HCT116 (cell line): ENCODE measurements around the gene GJB2. TPM values are rescaled to one million over a fixed set of nuclear protein-coding genes. Genes with fewer than 3 reads are reported as not detected.

Source experiments
- ATAC-seq: fragments of 200-7000 bp; cut with Tn5 transposase; 2 replicates; pipeline ENCODE4 v1.9.1; 2020; ENCODE audit warnings: mild to moderate bottlenecking, moderate library complexity
- BruUV-seq: library from RNA; stranded (reverse); fragments of 400-500 nt; replicated peaks from 2 replicates; lab custom pipeline; 2021; lab: Mats Ljungman, UMichigan
- CTCF ChIA-PET: fragments of 300-600 bp; sonication (Branson Sonifier 250); formaldehyde crosslinking; loops from one replicate; lab custom pipeline; 2021; ENCODE audit warnings: antibody characterized with exemption; lab: Charles Lee
- POLR2A ChIA-PET: fragments of 300-600, 350-600 bp; sonication (Branson Sonifier 250); formaldehyde crosslinking; loops from one replicate; lab custom pipeline; 2021; ENCODE audit warnings: antibody characterized with exemption; lab: Charles Lee
- RAD21 ChIA-PET, 2 experiments: fragments of 300-600 bp; sonication (Branson Sonifier 250); formaldehyde crosslinking; loops; one replicate each; lab custom pipeline; 2023; ENCODE audit warnings: low total read pairs in 2 of 2; ENCODE audit not compliant: uncharacterized antibody in 2 of 2, unreplicated experiment in 2 of 2, low non-redundant PET in 1 of 2; lab: Charles Lee
- DNase-seq: peaks from one replicate; pipeline ENCODE4 v3.0.0-alpha.2; 2010; ENCODE audit warnings: low read depth, low spot score
- H2AFZ ChIP-seq: fragments of 200-600 bp; shearing (Covaris generic), sonication (generic); 2 replicates; pipeline ENCODE4 v1.6.1; 2017; ENCODE audit warnings: low read depth, mixed run types, mixed read lengths, antibody characterized with exemption, low read length; ENCODE audit not compliant: poor library complexity, severe bottlenecking
- H3K27ac ChIP-seq: 2 replicates; pipeline ENCODE4 v1.5.1; 2012; ENCODE audit warnings: low read depth, low read length
- H3K27me3 ChIP-seq: fragments of 200-600 bp; sonication (generic); 2 replicates; pipeline ENCODE4 v1.6.1; 2016; ENCODE audit warnings: mixed run types, low read length, mixed read lengths; ENCODE audit not compliant: insufficient read depth
- H3K36me3 ChIP-seq, 2 experiments: fragments of 200-500 bp in 1 of 2; fragments of 200-600 bp in 1 of 2; sonication (Bioruptor generic) in 1 of 2; sonication (generic) in 1 of 2; 2 replicates each; pipeline versions ENCODE4 v1.5.1 to v1.6.1; 2014 to 2016; ENCODE audit warnings: low read length in 2 of 2, inconsistent platforms in 1 of 2, mixed read lengths in 1 of 2, mixed run types in 1 of 2; ENCODE audit not compliant: insufficient read depth in 2 of 2, control insufficient read depth in 1 of 2
- H3K4me1 ChIP-seq, 2 experiments: fragments of 200-600 bp in 1 of 2; sonication (generic) in 1 of 2; 2 replicates each; pipeline versions ENCODE4 v1.5.1 to v1.6.1; 2012 to 2017; ENCODE audit warnings: low read length in 2 of 2, inconsistent platforms in 1 of 2, mild to moderate bottlenecking in 1 of 2, mixed read lengths in 1 of 2, mixed run types in 1 of 2, moderate library complexity in 1 of 2; ENCODE audit not compliant: insufficient read depth in 2 of 2, control insufficient read depth in 1 of 2
- H3K4me2 ChIP-seq: fragments of 200-600 bp; sonication (generic); 2 replicates; pipeline ENCODE4 v1.6.1; 2017; ENCODE audit warnings: mixed run types, low read length, mixed read lengths
- H3K4me3 ChIP-seq, 2 experiments: fragments of 200-600 bp in 1 of 2; sonication (generic) in 1 of 2; replicated peaks in 1 of 2; 2 replicates each; pipeline ENCODE4 v1.5.1; 2011 to 2016; ENCODE audit warnings: low read length in 2 of 2, control low read depth in 1 of 2, low read depth in 1 of 2, mild to moderate bottlenecking in 1 of 2, mixed read lengths in 1 of 2, mixed run types in 1 of 2
- H3K79me2 ChIP-seq: fragments of 200-600 bp; sonication (generic); 2 replicates; pipeline ENCODE4 v1.6.1; 2017; ENCODE audit warnings: mild to moderate bottlenecking, mixed run types, low read length, moderate library complexity, mixed read lengths; ENCODE audit not compliant: insufficient read depth
- H3K9ac ChIP-seq: fragments of 200-600 bp; sonication (generic); 2 replicates; pipeline ENCODE4 v1.6.1; 2016; ENCODE audit warnings: low read length, mixed read lengths
- H3K9me2 ChIP-seq: fragments of 200-600 bp; sonication (generic), shearing (Covaris generic); 2 replicates; pipeline ENCODE4 v1.6.1; 2017; ENCODE audit warnings: mixed run types, mild to moderate bottlenecking, moderate library complexity; ENCODE audit not compliant: insufficient read depth
- H3K9me3 ChIP-seq, 2 experiments: fragments of 200-500 bp in 1 of 2; fragments of 200-600 bp in 1 of 2; sonication (Bioruptor generic) in 1 of 2; sonication (generic) in 1 of 2; 2 replicates each; pipeline ENCODE4 v1.6.1; 2014 to 2017; ENCODE audit warnings: low read length in 2 of 2, mixed read lengths in 2 of 2, inconsistent platforms in 1 of 2, low read depth in 1 of 2, mild to moderate bottlenecking in 1 of 2, mixed run types in 1 of 2, moderate library complexity in 1 of 2; ENCODE audit not compliant: control insufficient read depth in 1 of 2, insufficient read depth in 1 of 2
- H4K20me1 ChIP-seq: fragments of 200-600 bp; sonication (generic), shearing (Covaris generic); 2 replicates; pipeline ENCODE4 v1.6.1; 2017; ENCODE audit warnings: mixed run types, mild to moderate bottlenecking, moderate library complexity; ENCODE audit not compliant: insufficient read depth
- CEBPB ChIP-seq: IDR thresholded peaks from 2 replicates; pipeline ENCODE4 v1.6.1; 2012; ENCODE audit warnings: low read depth
- EGR1 ChIP-seq: IDR thresholded peaks from 2 replicates; pipeline ENCODE4 v1.6.1; 2012; ENCODE audit warnings: low read depth
- EZH2phosphoT487 ChIP-seq: fragments of 200-600 bp; IDR thresholded peaks from 2 replicates; pipeline ENCODE4 v1.6.1; 2018; ENCODE audit warnings: antibody characterized with exemption, borderline replicate concordance
- FOSL1 ChIP-seq: IDR thresholded peaks from 2 replicates; pipeline ENCODE4 v1.6.1; 2012; ENCODE audit warnings: low read depth
- RAD21 ChIP-seq: IDR thresholded peaks from 2 replicates; pipeline ENCODE4 v1.6.1; 2012; ENCODE audit warnings: low read depth, mild to moderate bottlenecking
- REST ChIP-seq: IDR thresholded peaks from 2 replicates; pipeline ENCODE4 v1.6.1; 2012; ENCODE audit warnings: low read depth
- SIN3A ChIP-seq: IDR thresholded peaks from 2 replicates; pipeline ENCODE4 v1.6.1; 2012; ENCODE audit warnings: low read depth
- YY1 ChIP-seq: IDR thresholded peaks from 2 replicates; pipeline ENCODE4 v1.6.1; 2011; ENCODE audit warnings: low read length, low read depth, moderate library complexity, mild to moderate bottlenecking; ENCODE audit not compliant: insufficient replicate concordance; ENCODE audit errors: extremely low read depth
- ZBTB33 ChIP-seq: IDR thresholded peaks from 2 replicates; pipeline ENCODE4 v1.6.1; 2011; ENCODE audit warnings: mild to moderate bottlenecking, low read length, moderate library complexity; ENCODE audit not compliant: insufficient replicate concordance; ENCODE audit errors: extremely low read depth
- intact Hi-C: fragments of 100-400 bp; cut with micrococcal nuclease; formaldehyde crosslinking; loops from 2 replicates; pipeline ENCODE4 v1.10.0; 2022
- total RNA-seq: library from RNA; stranded (reverse); gene quantifications from one replicate; pipeline ENCODE4 v1.2.1, GENCODE V29; 2021; ENCODE audit not compliant: unreplicated experiment

GJB2 gene
- total RNA-seq, 1 experiment from 2014 or later, result 44.7 TPM

- no TSS peak for BruUV-seq
- H3K27ac ChIP-seq, result no peak overlapping the region
- H3K79me2 ChIP-seq, result no peaks in the 10 kb centered on the region; the same call in 1 of the 2 replicates
- no peaks in the 10 kb centered on the region for H3K36me3 ChIP-seq
- DNase-seq, result no peak
- CTCF ChIA-PET, result interaction anchor here (0.6 to 1.4 kb wide), 2 partner anchors 28 to 40 kb away, joined by 3 read pairs; no protein-coding TSS in a partner anchor
- H3K9ac ChIP-seq, result no peak overlapping the region
- TF ChIP-seq ZBTB33 (no peak), YY1 (no peak), EZH2phosphoT487 (no peak), SIN3A (no peak), EGR1 (no peak), FOSL1 (no peak), RAD21 (no peak), CEBPB (no peak), REST (no peak)
- H3K9me3 ChIP-seq, result no peaks in the 10 kb centered on the region
- H3K9me2 ChIP-seq, result no peaks in the 10 kb centered on the region
- intact Hi-C loops, result no loop called here
- H4K20me1 ChIP-seq, result no peaks in the 10 kb centered on the region
- H3K4me3 ChIP-seq, result no peak overlapping the region
- POLR2A ChIA-PET, result no interaction called here
- RAD21 ChIA-PET, result no interaction called here
- no peak overlapping the region for H3K4me2 ChIP-seq
- peaks cover 7 to 15% of the 10 kb centered on the region in 2 experiments for H3K4me1 ChIP-seq
- no peaks in the 10 kb centered on the region for H3K27me3 ChIP-seq
- no peak for ATAC-seq
- no peak overlapping the region for H2AFZ ChIP-seq
These were observed 35.5 kb downstream of the GJB2 start for GRCh38 chr13:20157151-20157796.
